WERI-Rb-1 (cell line): ENCODE data around the gene TRIM9.

Experiments used
- DNase-seq: peaks from one replicate; pipeline ENCODE4 v3.0.0-alpha.2; 2020
- H3K27ac ChIP-seq: fragments of 250-450 bp; sonication (Bioruptor Pico); 2 replicates; pipeline ENCODE4 v1.5.1; 2020; ENCODE audit warnings: mild to moderate bottlenecking, moderate library complexity
- H3K27me3 ChIP-seq: fragments of 250-450 bp; sonication (Bioruptor Pico); 2 replicates; pipeline ENCODE4 v1.5.1; 2021; ENCODE audit warnings: mild to moderate bottlenecking, low read depth, moderate library complexity; ENCODE audit not compliant: insufficient read depth, severe bottlenecking
- H3K36me3 ChIP-seq: fragments of 250-450 bp; sonication (Bioruptor Pico); 2 replicates; pipeline ENCODE4 v1.5.1; 2020; ENCODE audit warnings: mild to moderate bottlenecking, moderate library complexity
- H3K4me3 ChIP-seq: 2 replicates; pipeline ENCODE4 v1.5.1; 2011; ENCODE audit warnings: low read depth, mild to moderate bottlenecking, control low read depth, low read length
- H3K9me3 ChIP-seq: fragments of 250-450 bp; sonication (Bioruptor Pico); 2 replicates; pipeline ENCODE4 v1.5.1; 2021; ENCODE audit warnings: mild to moderate bottlenecking, moderate library complexity; ENCODE audit not compliant: severe bottlenecking
- CTCF ChIP-seq: IDR thresholded peaks from 2 replicates; pipeline ENCODE4 v1.5.1; 2011; ENCODE audit warnings: low read depth, mild to moderate bottlenecking, control low read depth, inconsistent platforms, low read length

TRIM9 gene

GRCh38 chr14:50929506-50929905 is 165.4 kb downstream of the TRIM9 start:
- no peak overlapping the region for H3K27ac ChIP-seq
- TF ChIP-seq CTCF, result no peak
- no peaks in the 10 kb centered on the region for H3K36me3 ChIP-seq
- no peak overlapping the region for H3K4me3 ChIP-seq
- H3K27me3 ChIP-seq, result no peaks in the 10 kb centered on the region
- no peaks in the 10 kb centered on the region for H3K9me3 ChIP-seq
- DNase-seq, result no peak

GRCh38 chr14:50928002-50928635 is 166.8 kb downstream of the TRIM9 start:
- H3K36me3 ChIP-seq, result no peaks in the 10 kb centered on the region
- DNase-seq, result no peak

GRCh38 chr14:50926851-50927386 is 168.0 kb downstream of the TRIM9 start:
- DNase-seq, result no peak
- Histone ChIP-seq H3K36me3 (no peaks in the 10 kb centered on the region), H3K4me3 (no peak overlapping the region)

More at GRCh38 chr14:50928002-50928635, 166.8 kb downstream of the TRIM9 start:
- Histone ChIP-seq H3K27me3 (no peaks in the 10 kb centered on the region), H3K9me3 (no peaks in the 10 kb centered on the region), H3K27ac (no peak overlapping the region), H3K4me3 (no peak overlapping the region)
- TF ChIP-seq CTCF, result no peak

More at GRCh38 chr14:50926851-50927386, 168.0 kb downstream of the TRIM9 start:
- Histone ChIP-seq H3K27ac (no peak overlapping the region), H3K27me3 (no peaks in the 10 kb centered on the region), H3K9me3 (no peaks in the 10 kb centered on the region)
- no peak for TF ChIP-seq CTCF
